HG03025 (cell line): Measurements from ENCODE around the gene SCUBE1.
"Not testable (repeated sequence)": the region's sequence is repeated elsewhere in the genome, so short reads cannot be mapped to it uniquely, and the experiment has no call there.

Experiments used
- ATAC-seq: cut with Tn5 transposase; IDR thresholded peaks from one replicate; pipeline ENCODE4 v1.9.1; 2021; ENCODE audit warnings: mild to moderate bottlenecking, moderate library complexity; ENCODE audit not compliant: unreplicated experiment, low FRiP score

Gene SCUBE1

DNA sequence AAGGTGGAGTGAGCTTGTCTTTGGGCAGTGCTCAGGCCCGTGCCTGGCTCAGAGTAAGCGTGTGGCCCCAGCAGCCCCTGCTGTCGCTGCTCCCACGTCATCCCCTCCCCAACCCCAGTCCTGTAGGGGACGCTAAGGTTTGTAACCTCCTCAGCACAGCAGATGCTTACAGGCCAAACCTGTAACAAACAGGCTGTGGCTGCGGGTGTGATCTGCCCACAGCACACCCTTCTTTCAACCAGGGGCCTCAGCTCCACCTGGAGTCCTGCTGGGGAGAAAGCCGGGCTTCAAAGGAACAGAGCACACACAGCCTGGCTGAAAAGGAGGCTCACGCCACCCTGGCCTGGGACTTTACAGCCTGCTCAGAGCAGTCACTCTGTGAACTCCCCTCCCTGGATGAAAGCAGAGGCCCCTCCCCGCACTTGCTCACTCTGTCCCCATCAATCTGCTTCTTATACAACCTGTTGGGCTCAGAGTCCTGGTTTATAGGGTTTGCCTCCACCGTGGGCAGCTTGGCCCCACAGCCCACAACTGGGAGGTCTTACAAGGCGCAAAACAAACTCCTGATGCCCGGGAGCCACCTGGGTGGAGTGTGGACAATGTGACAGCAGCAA is 54.3 kb downstream of the SCUBE1 start:
- no peak for ATAC-seq

DNA sequence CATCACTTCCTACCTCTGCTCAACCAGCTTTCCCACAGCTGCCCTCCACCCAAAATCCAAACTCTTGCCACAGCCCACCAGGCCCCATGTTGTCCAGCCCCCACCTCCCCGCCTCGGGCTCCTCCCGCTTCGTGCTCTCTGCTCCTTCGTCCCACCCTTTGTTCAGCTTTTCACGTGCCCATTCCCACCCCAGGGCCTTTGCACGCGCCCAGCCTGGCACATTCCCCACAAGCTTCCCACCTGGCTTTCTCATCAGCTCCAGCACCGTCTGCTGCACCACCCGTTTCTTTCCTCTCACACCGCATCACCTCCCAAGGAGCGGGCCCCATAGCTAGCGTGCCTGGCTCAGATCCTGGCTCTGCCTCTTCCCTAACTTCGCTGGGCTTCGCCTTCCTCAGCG is 54.8 kb downstream of the SCUBE1 start:
- no peak for ATAC-seq

DNA sequence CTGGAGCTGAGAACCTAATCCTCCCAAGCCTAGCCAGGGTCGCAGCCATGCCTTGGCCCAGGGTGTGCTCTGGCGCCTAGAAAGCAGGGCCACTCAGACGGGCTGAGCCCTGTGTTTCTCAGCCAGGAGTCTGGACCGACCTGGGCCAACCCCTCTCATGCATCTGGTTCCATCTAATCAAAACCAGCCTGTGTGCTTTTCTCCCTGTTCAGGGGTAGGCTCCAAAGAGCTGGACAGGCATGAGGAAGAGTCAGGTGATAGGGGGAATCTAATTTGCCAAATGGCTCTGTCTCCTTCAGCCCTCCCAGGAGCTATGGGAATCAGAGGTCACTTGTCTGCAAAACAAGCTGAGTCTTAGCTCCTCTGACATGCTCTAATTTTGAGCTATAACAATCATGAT is 55.7 kb downstream of the SCUBE1 start:
- no peak for ATAC-seq

DNA sequence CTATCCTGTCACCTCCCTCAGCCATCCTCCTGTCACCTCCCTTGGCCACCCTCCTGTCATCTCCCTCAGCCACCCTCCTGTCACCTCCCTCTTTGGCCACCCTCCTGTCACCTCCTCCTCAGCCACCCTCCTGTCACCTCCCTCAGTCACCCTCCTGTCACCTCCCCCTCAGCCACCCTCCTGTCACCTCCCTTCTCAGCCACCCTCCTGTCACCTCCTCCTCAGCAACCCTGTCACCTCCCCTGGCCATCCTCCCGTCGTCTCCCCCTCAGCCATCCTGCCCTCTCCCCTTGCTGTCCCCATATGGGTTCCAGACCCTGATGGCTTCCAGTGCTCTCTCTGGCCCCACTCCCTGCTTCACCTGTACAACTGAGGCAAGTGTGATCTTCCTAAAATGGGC is 61.8 kb downstream of the SCUBE1 start:
- ATAC-seq: no peak

DNA sequence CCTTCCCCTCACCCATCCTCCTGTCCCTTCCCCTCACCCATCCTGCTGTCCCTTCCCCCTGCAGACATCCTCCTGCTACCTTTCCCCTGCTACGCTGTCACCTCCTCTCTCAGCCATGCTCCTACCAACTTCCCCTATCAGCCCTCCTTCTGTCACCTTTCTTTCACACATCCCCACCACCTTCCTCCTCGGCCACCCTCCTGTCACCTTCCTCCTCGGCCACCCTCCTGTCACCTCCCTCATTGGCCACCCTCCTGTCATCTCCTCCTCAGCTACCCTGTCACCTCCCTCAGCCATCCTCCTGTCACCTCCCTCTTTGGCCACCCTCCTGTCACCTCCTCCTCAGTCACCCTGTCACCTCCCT is 62.7 kb downstream of the SCUBE1 start:
- ATAC-seq: not testable (repeated sequence)

DNA sequence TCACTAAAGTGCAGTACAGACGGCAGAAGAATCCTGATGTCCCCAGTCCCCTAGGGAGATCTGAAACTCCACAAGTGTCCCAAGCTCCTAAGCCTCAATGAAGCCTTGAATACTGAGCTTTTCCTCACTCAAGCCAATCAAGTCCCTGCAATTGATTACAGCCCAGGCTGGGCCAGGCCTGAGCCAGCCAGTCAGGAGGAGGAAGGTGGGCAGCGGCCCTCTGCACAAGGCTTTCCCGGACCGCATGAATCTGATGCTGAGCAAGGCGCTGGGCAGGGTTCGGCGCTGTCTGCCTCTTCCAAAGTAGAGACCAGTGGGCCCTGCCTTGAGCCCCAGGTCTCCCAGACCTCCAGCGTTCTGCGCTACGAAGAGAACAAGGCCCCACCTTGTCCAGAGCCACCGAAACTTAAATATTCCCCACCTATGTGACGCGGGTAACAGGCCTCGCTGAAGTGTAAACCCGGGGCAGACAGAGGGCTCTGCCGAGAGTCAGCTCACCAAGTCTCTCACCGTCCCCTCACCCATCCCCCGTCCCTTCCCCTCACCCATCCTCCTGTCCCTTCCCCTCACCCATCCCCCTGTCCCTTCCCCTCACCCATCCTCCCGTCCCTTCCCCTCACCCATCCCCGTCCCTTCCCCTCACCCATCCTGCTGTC is 63.2 kb downstream of the SCUBE1 start:
- no peak for ATAC-seq

DNA sequence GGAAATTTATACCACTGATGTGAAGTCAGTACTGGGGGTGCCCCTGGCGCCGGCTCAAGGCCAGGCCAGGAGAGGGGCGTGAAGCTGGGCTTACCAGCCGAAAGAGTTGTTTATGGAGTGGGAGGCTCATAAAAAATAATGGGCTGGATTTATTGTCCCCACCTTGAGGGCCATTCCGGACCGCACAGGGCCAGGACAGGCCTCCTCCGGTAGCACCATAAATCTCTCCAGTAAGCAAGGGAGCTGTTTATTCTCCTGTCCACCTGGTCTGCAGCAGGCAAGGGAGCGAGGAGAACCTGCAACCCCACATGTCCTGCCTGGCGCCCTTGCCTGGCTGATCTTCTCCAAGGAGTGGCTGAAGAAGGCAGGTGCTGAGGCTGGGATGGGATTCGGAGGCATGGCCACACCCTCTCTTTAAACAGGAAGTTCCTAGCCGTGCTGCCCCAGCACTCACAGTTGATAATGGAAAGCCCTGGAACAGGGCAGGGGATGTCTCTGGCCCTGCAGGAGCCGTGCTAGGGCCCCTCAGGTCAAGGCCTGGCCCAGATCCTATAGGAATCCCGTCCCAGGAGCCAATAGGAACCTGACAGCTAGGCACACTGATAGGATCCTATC is 65.1 kb downstream of the SCUBE1 start:
- ATAC-seq: no peak

DNA sequence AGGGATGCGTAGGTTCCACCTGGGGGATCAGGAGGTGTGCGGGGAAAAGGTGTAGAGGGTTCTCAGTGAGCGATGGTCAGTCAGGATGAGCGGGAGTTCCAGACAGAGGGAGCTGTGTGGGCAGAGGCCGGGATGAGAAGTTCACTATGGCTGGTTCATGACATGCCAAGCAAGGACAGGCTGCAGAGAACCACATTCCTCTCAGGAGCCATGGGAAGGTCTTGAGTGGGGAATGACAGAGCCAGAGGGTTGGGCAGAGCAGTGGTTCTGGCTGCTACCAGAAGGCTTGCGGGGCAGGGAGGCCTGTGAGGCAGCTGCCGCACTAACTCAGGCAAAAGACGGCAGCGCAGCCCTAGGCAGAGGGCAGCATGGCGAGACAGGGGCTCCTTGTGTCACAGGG is 66.1 kb downstream of the SCUBE1 start:
- no peak for ATAC-seq

DNA sequence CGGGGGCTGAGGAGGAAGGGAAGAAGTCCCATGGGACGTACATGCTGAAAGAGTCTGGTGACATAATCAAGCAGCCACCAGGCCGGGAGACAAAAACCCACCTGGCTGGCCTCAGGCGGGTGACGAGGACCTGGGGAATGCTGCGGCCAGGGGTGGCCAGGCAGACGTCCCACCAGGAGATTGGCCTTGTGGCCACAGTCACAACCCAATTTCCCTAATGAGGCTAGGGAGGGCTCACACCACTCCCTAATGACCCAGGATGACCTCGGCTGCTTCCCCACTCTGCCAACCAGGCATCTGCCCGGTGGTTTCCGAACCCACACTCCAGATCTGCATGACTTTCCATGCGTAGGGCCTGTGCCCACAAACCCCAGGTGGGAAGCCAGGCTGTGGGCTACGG is 66.9 kb downstream of the SCUBE1 start:
- ATAC-seq: no peak

DNA sequence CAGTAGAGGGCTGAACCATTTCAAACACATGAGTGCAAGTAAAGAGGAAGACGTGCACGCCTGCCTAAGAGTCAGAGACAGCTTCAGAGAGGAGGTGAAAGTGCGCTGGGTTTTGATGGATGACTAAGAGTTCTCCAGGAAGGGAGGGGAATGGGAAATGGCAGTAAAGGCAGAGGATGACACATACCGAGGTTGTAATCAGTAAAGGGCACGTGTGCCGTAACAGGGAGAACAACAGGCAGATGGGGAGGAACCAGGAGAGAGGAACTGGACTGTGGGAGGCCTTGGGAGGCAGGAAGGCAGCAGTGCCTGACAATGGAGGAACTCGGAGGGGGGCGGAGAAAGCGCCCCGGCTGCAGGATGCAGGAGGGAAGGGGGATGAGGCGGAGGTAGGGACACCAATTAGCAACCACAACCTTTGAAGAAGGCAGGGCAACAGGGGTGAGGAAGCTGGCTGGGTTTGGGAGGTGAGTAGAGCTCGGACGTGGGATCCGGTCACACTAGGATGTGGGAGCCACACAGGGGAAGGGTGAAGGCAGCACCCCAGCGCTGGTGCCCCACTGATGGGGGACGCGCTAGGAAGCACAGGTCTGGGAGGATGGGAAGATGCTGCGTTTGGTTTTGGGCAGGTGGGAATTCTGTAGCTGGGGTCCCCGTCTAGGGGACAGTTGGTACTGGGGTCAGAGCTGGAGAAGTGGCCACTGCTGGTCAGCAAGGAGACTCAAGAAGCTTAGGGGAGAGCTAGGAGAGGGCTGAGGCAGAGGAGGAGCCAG is 67.4 kb downstream of the SCUBE1 start:
- ATAC-seq: no peak

DNA sequence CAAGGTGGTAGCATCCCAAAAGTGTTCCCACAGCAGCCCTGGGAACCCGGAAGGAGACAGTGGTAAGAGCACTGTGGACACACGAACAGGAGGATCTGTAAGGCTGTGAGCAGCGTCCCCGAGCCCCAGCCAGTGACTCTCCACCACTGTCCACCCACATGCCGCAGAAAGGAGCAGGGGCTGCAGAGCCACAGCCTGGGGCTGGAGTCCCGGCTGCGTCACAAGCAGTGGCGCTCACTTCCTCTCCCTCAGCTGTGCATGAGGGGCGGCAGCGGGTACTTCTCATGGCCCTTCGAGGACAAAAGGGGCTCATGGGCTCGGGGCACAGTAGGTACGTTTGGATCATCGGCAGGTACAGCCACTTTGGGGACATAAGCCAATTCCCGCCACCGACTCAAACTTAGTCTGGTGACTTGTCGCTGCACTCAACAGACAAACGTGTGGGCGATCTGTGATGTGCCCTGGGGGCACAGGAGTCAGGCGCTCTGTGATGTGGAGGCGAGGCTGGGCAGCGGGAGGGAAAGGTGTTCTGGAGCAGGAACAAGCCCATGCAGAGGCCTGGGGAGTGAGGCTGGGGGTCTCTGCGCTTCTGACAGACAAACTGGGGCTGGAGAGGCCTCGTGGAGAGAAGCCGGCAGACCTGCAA is 68.5 kb downstream of the SCUBE1 start:
- no peak for ATAC-seq

DNA sequence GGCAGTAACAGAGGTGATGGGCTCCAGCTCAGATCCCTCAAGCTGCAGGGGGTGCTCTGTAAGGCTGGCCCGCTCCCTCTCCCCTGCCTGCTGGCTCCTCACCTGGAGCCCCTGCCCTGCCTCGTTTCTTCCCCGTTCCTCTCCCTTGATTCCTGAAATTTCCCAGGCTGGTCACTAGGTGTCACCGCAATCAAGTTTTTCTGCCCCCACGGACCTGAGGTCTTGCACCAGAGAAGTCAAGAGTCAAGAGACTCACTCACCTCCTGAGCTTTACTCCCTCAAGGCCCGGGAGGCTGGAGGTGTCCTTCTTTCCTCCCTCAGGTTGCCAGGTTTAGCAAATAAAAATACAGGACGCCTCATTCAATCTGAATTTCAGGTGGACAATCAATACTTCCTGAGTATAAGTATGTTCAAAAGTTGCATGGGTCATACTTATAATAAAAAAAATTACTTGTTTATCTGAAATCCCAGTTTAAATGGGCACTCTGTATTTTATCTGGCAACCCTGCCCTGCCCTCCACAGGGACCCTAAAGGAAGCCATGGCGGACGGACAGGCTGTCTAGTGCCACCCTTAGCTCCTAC is 69.2 kb downstream of the SCUBE1 start:
- no peak for ATAC-seq

DNA sequence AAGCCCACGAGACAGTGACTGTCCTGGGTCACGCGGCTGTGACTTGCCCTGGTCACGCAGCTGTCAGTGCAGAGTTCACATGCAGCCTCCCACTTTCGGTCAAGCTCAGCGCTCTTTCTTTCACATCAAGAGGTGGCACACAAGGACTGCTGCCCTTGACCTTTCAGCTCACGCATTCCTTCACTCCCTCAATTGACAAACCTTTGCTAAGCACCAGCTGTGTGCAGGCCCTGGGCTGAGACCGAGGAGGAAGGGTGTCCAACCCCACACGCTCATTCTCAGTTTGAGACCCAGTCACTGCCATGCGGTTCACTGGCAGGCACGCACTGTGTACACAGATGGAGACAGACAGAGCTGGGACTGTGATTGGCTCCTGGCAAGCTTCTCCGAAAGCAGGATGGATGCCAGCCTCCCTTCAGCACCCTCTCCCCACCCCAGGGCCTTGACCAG is 70.3 kb downstream of the SCUBE1 start:
- no peak for ATAC-seq

DNA sequence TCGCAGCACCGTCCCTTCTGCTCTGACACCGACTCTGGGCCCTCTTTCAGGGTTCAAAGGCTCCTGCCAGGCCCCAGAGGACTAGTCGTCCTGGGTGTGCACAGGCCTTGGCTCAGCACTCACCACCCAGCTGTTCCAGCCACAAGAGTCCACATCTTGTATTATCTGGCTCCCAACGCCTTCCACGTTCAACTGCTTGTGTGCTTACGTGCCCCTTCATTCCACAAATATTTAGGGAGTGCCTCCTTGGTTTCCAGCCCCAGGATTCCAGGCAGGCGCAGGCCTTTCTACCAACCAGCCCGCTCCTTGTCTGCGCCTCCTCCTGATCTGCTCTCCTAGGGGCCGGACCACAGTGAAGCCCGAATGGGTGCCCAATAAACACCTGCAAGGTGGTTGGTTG is 70.9 kb downstream of the SCUBE1 start:
- no peak for ATAC-seq

DNA sequence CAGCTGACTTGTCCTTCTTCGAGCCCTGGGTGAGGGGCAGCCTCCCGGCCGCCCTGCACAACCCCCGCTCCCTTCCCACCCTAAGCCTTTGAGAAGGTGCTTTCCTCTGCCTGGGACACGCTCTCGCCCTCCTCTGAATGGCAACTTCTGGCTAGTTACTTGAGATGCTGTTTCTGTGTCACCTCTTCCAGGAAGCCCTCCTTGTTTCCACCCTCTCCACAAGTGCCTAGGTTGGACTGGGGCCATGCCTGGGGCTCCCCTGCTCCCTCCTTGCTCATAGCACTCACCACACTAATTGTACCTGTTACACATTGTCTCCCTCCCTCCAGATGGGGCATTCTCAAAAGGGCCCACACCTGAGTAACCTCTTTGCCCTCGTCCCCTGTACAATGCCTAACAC is 72.2 kb downstream of the SCUBE1 start:
- no peak for ATAC-seq

DNA sequence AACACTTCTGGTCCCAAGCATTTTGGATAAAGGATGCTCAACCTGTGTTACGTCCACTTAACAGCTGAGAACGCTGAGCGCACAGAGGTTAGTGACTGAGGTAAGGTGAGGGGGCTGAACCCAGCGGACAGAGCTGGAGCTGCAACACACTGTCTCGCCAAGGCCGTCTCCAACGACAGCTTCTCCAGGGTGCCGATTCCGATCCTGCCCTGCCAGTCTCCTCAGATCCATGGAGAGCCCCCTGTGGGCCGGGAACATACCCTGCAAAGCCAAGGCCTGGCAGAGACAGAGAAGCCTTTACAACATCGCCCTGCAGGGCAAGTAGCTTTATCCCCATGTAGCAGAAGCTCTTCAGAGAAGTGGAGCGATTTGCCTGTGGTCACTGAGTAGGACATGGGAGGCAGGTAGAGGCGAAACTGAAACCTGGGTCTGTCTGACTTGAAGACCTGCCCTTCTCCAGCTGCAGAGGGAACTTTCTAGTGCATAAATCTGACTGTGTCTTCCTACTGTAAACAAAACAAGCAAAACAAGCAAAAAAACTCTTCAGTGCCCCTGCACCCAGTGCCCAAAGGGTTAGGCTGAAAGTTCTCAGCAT is 72.8 kb downstream of the SCUBE1 start:
- ATAC-seq: no peak

DNA sequence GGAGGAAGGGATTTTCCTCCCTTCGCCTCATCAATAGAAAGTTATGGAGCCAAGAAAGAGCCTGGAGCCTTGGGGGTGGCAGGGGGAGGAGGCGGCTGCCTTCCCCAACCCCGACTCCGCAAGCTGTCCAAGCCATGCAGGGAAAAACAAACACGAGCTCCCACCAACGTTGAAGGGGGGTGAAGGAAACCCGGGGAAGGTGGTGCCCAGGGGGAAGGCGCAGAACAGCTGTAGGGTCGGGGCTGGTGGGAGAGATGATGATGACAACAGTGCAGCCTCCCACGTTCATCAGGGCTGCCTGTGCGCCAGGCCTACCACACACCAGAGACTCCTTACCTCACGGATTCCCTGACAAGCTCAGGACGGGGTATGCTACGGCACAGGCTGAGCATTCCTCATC is 73.5 kb downstream of the SCUBE1 start:
- no peak for ATAC-seq

DNA sequence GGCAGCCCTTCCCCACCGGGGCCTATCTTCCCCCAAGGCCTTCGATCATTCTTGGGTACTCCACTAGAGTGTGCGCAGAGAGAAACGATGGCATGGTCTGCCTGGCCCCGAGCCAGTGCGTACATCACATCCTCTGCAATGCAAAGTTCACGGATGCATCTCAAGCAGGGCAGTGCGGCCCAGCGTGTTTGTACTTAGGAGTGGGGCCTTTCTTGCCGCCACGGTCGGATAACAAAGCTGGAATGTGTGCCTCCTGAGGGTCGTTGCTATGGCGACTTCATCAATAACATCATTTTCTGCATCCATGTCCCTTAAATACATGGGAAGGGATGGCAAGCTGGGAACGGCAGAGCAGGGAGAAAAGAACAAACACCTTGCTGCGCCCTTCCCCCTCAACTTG is 73.9 kb downstream of the SCUBE1 start:
- ATAC-seq: no peak

DNA sequence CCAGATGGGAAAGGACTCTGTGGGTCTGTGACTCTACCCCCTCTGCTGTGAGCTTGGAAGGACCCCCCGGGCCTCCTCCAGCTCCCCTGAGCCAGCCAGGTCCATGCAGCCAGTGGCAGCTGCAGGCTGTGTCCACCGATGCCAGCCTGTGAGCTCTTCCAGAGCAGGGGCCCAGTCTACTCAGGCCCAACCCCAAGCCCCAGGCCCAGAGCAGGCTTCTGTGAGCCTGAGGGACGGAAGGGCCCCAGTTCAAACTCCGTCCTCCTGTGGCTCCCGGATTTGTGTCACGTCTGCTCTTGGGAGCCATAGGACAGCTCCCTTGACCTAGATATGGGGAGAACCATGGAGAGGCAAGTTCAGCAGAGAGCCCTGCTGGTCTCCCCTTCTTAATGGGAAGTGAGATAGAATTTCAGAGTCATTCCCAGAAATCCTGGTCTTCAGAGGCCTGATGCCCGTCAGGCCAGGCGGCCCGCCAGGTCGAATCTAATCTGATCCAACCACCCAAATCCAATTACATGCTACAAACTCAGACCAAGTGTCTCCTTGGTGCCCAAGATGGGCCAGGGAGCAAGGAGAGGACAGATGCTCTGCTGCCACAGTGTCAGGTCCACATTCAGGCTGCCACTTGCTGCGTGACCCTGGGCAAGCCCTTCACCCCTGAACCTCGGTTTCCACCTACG is 75.1 kb downstream of the SCUBE1 start:
- no peak for ATAC-seq
